ENCODE data around the gene RPA3.

- no peak for TF ChIP-seq CTCF (IDR thresholded peaks at IDR 0.05; ENCODE audit: low read depth, low read length)
- no peak for TF ChIP-seq MAX (IDR thresholded peaks at IDR 0.05; ENCODE audit: low read depth, low read length)
- TF ChIP-seq POLR2A (IDR thresholded peaks at IDR 0.05; ENCODE audit: extremely low read depth, insufficient read length), result no peak
Measured at GRCh38 chr7:7628476-7628875, 89.9 kb downstream of the RPA3 start.
